Measurements from ENCODE around the gene TUBB.
"Not testable (repeated sequence)": the region's sequence is repeated elsewhere in the genome, so short reads cannot be mapped to it uniquely, and the experiment has no call there.

TUBB gene

GRCh38 chr6:30756405-30757003 lies 36.4 kb downstream of the TUBB start:
- H3K9me3 Mint-ChIP-seq; H3K27me3 Mint-ChIP-seq; H3K4me3 Mint-ChIP-seq; H3K4me1 Mint-ChIP-seq; DNase-seq (ENCODE audit: low spot score in 2 of 2); H3K27ac Mint-ChIP-seq (ENCODE audit: low read depth); ATAC-seq (replicated peaks; ENCODE audit: extremely low read depth, poor library complexity, severe bottlenecking); H3K36me3 Mint-ChIP-seq (ENCODE audit: insufficient read depth): not testable (repeated sequence)

GRCh38 chr6:30757261-30757904 lies 37.2 kb downstream of the TUBB start:
- DNase-seq (ENCODE audit: low spot score in 2 of 2) (no peak), ATAC-seq (replicated peaks; ENCODE audit: extremely low read depth, poor library complexity, severe bottlenecking) (no peak)
- H3K27me3 Mint-ChIP-seq, result no peaks in the 10 kb centered on the region
- no peaks in the 10 kb centered on the region for H3K9me3 Mint-ChIP-seq
- H3K4me1 Mint-ChIP-seq, result no peaks in the 10 kb centered on the region
- no peaks in the 10 kb centered on the region for H3K36me3 Mint-ChIP-seq (ENCODE audit: insufficient read depth)
- H3K27ac Mint-ChIP-seq (ENCODE audit: low read depth), result no peak overlapping the region
- no peak overlapping the region for H3K4me3 Mint-ChIP-seq

- peaks cover 11% of the 10 kb centered on the region for H3K4me1 Mint-ChIP-seq
- H3K27ac Mint-ChIP-seq (ENCODE audit: low read depth), result no peak overlapping the region
- ATAC-seq (replicated peaks; ENCODE audit: extremely low read depth, poor library complexity, severe bottlenecking) (no peak), DNase-seq (ENCODE audit: low spot score in 2 of 2) (no peak)
- H3K9me3 Mint-ChIP-seq, result no peaks in the 10 kb centered on the region
- no peak overlapping the region for H3K4me3 Mint-ChIP-seq
- no peaks in the 10 kb centered on the region for H3K27me3 Mint-ChIP-seq
- no peaks in the 10 kb centered on the region for H3K36me3 Mint-ChIP-seq (ENCODE audit: insufficient read depth)
Measured at GRCh38 chr6:30759575-30760239, 39.6 kb downstream of the TUBB start.

- no peaks in the 10 kb centered on the region for H3K27me3 Mint-ChIP-seq
- H3K4me1 Mint-ChIP-seq, result peaks cover 15% of the 10 kb centered on the region
- no peaks in the 10 kb centered on the region for H3K36me3 Mint-ChIP-seq (ENCODE audit: insufficient read depth)
- DNase-seq (ENCODE audit: low spot score in 2 of 2) (no peak), ATAC-seq (replicated peaks; ENCODE audit: extremely low read depth, poor library complexity, severe bottlenecking) (no peak)
- no peak overlapping the region for H3K4me3 Mint-ChIP-seq
- H3K9me3 Mint-ChIP-seq, result no peaks in the 10 kb centered on the region
- no peak overlapping the region for H3K27ac Mint-ChIP-seq (ENCODE audit: low read depth)
Measured at GRCh38 chr6:30760549-30760948, 40.4 kb downstream of the TUBB start.

GRCh38 chr6:30761791-30762429 lies 41.8 kb downstream of the TUBB start:
- no peak for ATAC-seq (replicated peaks; ENCODE audit: extremely low read depth, poor library complexity, severe bottlenecking)
- DNase-seq (ENCODE audit: low spot score in 2 of 2), result no peak
- H3K27ac Mint-ChIP-seq (ENCODE audit: low read depth), result no peak overlapping the region
- no peak overlapping the region for H3K4me3 Mint-ChIP-seq
- H3K9me3 Mint-ChIP-seq, result no peaks in the 10 kb centered on the region
- no peaks in the 10 kb centered on the region for H3K27me3 Mint-ChIP-seq
- H3K36me3 Mint-ChIP-seq (ENCODE audit: insufficient read depth), result no peaks in the 10 kb centered on the region
- H3K4me1 Mint-ChIP-seq, result peaks cover 15% of the 10 kb centered on the region

- DNase-seq (ENCODE audit: low spot score in 2 of 2), result no peak
- Mint-ChIP-seq H3K9me3 (no peaks in the 10 kb centered on the region), H3K27ac (ENCODE audit: low read depth) (no peak overlapping the region)
Measured at GRCh38 chr6:30763155-30763617, 43.0 kb downstream of the TUBB start.

GRCh38 chr6:30763618-30764489 lies 43.7 kb downstream of the TUBB start:
- Mint-ChIP-seq H3K4me3 (no peak overlapping the region), H3K27me3 (no peaks in the 10 kb centered on the region), H3K27ac (ENCODE audit: low read depth) (no peak overlapping the region), H3K9me3 (no peaks in the 10 kb centered on the region), H3K36me3 (ENCODE audit: insufficient read depth) (no peaks in the 10 kb centered on the region), H3K4me1 (peaks cover 26% of the 10 kb centered on the region)
- DNase-seq (ENCODE audit: low spot score in 2 of 2) (no peak), ATAC-seq (replicated peaks; ENCODE audit: extremely low read depth, poor library complexity, severe bottlenecking) (no peak)

More at GRCh38 chr6:30763155-30763617, 43.0 kb downstream of the TUBB start:
- Mint-ChIP-seq H3K27me3 (no peaks in the 10 kb centered on the region), H3K4me1 (peaks cover 19% of the 10 kb centered on the region), H3K36me3 (ENCODE audit: insufficient read depth) (no peaks in the 10 kb centered on the region), H3K4me3 (no peak overlapping the region)
- ATAC-seq (replicated peaks; ENCODE audit: extremely low read depth, poor library complexity, severe bottlenecking), result no peak

- H3K36me3 Mint-ChIP-seq (ENCODE audit: insufficient read depth); ATAC-seq (replicated peaks; ENCODE audit: extremely low read depth, poor library complexity, severe bottlenecking); H3K4me3 Mint-ChIP-seq; H3K27me3 Mint-ChIP-seq; DNase-seq (ENCODE audit: low spot score in 2 of 2); H3K27ac Mint-ChIP-seq (ENCODE audit: low read depth); H3K9me3 Mint-ChIP-seq: not testable (repeated sequence)
- H3K4me1 Mint-ChIP-seq, result peaks cover 33% of the 10 kb centered on the region
Measured at GRCh38 chr6:30764490-30765043, 44.4 kb downstream of the TUBB start.

GRCh38 chr6:30765495-30765894 lies 45.3 kb downstream of the TUBB start:
- not testable (repeated sequence) for H3K36me3 Mint-ChIP-seq (ENCODE audit: insufficient read depth); DNase-seq (ENCODE audit: low spot score in 2 of 2); ATAC-seq (replicated peaks; ENCODE audit: extremely low read depth, poor library complexity, severe bottlenecking); H3K27ac Mint-ChIP-seq (ENCODE audit: low read depth); H3K27me3 Mint-ChIP-seq; H3K9me3 Mint-ChIP-seq; H3K4me3 Mint-ChIP-seq
- H3K4me1 Mint-ChIP-seq, result peaks cover 41% of the 10 kb centered on the region

- Mint-ChIP-seq H3K36me3 (ENCODE audit: insufficient read depth) (peaks cover 1% of the 10 kb centered on the region), H3K9me3 (no peaks in the 10 kb centered on the region), H3K4me1 (peaks cover 47% of the 10 kb centered on the region), H3K27me3 (no peaks in the 10 kb centered on the region), H3K27ac (ENCODE audit: low read depth) (no peak overlapping the region), H3K4me3 (no peak overlapping the region)
- no peak for ATAC-seq (replicated peaks; ENCODE audit: extremely low read depth, poor library complexity, severe bottlenecking)
- DNase-seq (ENCODE audit: low spot score in 2 of 2), result no peak
Measured at GRCh38 chr6:30766461-30767157, 46.5 kb downstream of the TUBB start.

GRCh38 chr6:30767158-30767943 lies 47.2 kb downstream of the TUBB start:
- H3K27me3 Mint-ChIP-seq, result no peaks in the 10 kb centered on the region
- no peaks in the 10 kb centered on the region for H3K9me3 Mint-ChIP-seq
- no peak overlapping the region for H3K27ac Mint-ChIP-seq (ENCODE audit: low read depth)
- H3K36me3 Mint-ChIP-seq (ENCODE audit: insufficient read depth), result peaks cover 1% of the 10 kb centered on the region
- H3K4me3 Mint-ChIP-seq, result no peak overlapping the region
- DNase-seq (ENCODE audit: low spot score in 2 of 2) (no peak), ATAC-seq (replicated peaks; ENCODE audit: extremely low read depth, poor library complexity, severe bottlenecking) (no peak)
- peaks cover 47% of the 10 kb centered on the region for H3K4me1 Mint-ChIP-seq

Measured in central memory CD8-positive, alpha-beta T cell (primary cell).